Colonic mucosa (tissue), 4 donors: ENCODE measurements around the gene BAZ2A. TPM values are rescaled to one million over a fixed set of nuclear protein-coding genes. Genes with fewer than 3 reads are reported as not detected.
"Not testable (repeated sequence)": the region's sequence is repeated elsewhere in the genome, so short reads cannot be mapped to it uniquely, and the experiment has no call there.

ENCODE experiments used
- DNase-seq: peaks from one replicate; pipeline ENCODE4 v3.0.0-alpha.2; 2020
- H3K27ac ChIP-seq: fragments of 200-600 bp; one replicate; pipeline ENCODE4 v1.8.0; 2021
- H3K27me3 ChIP-seq: fragments of 200-600 bp; one replicate; pipeline ENCODE4 v1.8.0; 2021
- H3K36me3 ChIP-seq: fragments of 200-600 bp; one replicate; pipeline ENCODE4 v1.8.0; 2021
- H3K4me1 ChIP-seq: fragments of 200-600 bp; one replicate; pipeline ENCODE4 v1.8.0; 2021; ENCODE audit warnings: mild to moderate bottlenecking
- H3K4me3 ChIP-seq: fragments of 200-600 bp; one replicate; pipeline ENCODE4 v1.8.0; 2021
- H3K9ac ChIP-seq, 2 donors: one replicate each; pipeline ENCODE4 v1.7.0; 2013; ENCODE audit warnings: control low read depth in 2 of 2, low read depth in 2 of 2, low read length in 2 of 2
- H3K9me3 ChIP-seq: fragments of 200-600 bp; one replicate; pipeline ENCODE4 v1.8.0; 2021
- intact Hi-C: fragments of 100-400 bp; cut with DNase I; formaldehyde crosslinking; loops from one replicate; pipeline ENCODE4 v1.14.1; 2022
- total RNA-seq, 2 donors: library from RNA; stranded (reverse); fragmentation: NEBNext Ultra II Directional in 1 of 2; extraction: Animal tissue kit (Norgen Biotek cat#: 25700) in 1 of 2; gene quantifications; one replicate each; pipeline ENCODE4 v1.2.1, GENCODE V29; 2021
- TF ChIP-seq, protein P1 (sequence below): fragments of 200-600 bp; IDR thresholded peaks from one replicate; pipeline ENCODE4 v1.8.0; 2022; ENCODE audit warnings: antibody characterized with exemption, mild to moderate bottlenecking
- donor health status: healthy.
- donor health status: DM: no; HTN: no; CAD: no.
- donor health status: DM: no; HTN: no; CAD: no.

BAZ2A gene
- total RNA-seq, 2 donors from 2014 or later, result 85.8 to 99.2 TPM

DNA sequence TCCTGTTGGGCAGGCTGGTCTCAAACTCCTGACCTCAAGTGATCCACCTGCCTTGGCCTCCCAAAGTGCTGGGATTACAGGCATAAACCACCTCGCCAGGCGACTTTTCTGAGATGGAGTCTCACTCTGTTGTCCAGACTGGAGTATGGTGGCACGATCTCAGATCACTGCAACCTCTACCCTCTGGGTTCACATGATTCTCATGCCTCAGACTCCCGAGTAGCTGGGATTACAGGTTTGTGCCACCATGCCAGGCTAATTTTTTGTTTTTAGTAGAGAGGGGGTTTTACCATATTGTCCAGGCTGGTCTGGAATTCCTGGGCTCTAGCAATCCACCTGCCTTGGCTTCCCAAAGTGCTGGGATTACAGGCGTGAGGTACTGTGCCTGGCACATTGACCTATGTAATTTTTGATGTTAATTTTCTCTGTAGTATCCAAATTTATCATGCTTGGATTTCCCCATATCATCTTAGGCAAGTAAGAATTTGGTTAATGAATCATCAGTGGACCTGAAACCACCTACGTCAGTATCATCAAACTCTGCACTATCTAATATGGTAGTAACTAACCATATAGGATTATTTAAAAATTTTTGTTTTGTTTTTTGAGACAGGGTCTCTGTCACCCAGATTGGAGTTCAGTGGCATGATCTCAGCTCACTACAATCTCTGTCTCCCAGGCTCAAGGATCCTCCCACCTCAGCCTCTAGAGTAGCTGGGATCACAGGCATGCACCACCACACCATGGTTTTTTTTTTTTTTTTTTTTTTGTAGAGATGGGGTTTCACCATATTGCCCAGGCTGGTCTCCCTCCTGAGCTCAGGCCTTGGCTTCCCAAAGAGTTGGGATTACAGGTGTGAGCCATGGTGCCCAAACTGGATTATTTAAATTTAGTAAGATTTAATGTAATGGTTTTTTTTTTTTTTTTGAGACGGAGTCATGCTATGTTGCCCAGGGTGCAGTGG lies 27.6 kb upstream of the BAZ2A start:
- Histone ChIP-seq H3K36me3 (no peaks in the 10 kb centered on the region), H3K4me3 (no peak overlapping the region), H3K27ac (no peak overlapping the region), H3K4me1 (no peaks in the 10 kb centered on the region), H3K9ac (no peak overlapping the region), H3K27me3 (no peaks in the 10 kb centered on the region), H3K9me3 (no peaks in the 10 kb centered on the region)
- TF ChIP-seq, protein P1, sequence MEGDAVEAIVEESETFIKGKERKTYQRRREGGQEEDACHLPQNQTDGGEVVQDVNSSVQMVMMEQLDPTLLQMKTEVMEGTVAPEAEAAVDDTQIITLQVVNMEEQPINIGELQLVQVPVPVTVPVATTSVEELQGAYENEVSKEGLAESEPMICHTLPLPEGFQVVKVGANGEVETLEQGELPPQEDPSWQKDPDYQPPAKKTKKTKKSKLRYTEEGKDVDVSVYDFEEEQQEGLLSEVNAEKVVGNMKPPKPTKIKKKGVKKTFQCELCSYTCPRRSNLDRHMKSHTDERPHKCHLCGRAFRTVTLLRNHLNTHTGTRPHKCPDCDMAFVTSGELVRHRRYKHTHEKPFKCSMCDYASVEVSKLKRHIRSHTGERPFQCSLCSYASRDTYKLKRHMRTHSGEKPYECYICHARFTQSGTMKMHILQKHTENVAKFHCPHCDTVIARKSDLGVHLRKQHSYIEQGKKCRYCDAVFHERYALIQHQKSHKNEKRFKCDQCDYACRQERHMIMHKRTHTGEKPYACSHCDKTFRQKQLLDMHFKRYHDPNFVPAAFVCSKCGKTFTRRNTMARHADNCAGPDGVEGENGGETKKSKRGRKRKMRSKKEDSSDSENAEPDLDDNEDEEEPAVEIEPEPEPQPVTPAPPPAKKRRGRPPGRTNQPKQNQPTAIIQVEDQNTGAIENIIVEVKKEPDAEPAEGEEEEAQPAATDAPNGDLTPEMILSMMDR, result no peak
- DNase-seq, result no peak
- intact Hi-C loops, result no loop called here

DNA sequence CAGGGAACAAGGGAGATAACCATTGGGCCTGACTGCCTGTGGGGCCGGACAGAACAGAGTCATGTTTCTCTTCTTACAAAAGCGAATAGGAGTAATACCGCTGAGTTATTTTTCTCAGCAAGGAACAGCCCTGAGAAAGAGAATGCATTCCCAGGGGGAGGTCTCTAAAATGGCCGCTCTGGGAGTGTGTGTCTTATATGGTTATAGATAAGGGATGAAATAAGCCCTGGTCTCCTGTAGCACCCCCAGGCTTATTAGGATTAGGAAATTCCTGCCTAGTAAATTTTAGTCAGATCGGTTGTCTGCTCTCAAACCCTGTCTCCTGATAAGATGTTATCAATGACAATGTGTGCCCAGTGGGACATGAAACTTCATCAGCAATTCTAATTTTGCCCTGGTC lies 23.7 kb upstream of the BAZ2A start:
- DNase-seq, H3K9me3 ChIP-seq, H3K36me3 ChIP-seq, H3K27me3 ChIP-seq, intact Hi-C loops, H3K4me3 ChIP-seq, H3K4me1 ChIP-seq, H3K27ac ChIP-seq, H3K9ac ChIP-seq: not testable (repeated sequence)

DNA sequence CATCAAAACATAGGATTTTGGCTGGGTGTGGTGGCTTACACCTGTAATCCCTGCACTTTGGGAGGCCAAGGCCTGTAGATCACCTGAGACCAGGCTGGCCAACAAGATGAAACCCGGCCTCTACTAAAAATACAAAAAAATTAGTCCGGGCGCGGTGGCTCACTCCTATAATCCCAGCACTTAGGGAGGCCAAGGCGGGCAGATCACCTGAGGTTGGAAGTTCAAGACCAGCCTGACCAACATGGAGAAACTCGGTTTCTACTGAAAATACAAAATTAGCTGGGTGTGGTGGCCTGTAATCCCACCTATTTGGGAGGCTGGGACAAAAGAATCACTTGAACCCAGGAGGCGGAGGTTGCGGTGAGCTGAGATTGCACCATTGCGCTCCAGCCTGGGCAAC lies 17.9 kb upstream of the BAZ2A start:
- DNase-seq, H3K4me1 ChIP-seq, H3K27me3 ChIP-seq, H3K36me3 ChIP-seq, H3K9ac ChIP-seq, H3K27ac ChIP-seq, H3K4me3 ChIP-seq, H3K9me3 ChIP-seq: not testable (repeated sequence)
- intact Hi-C loops, result loop anchor here (10.0 kb wide), 1 partner anchor 77 kb away; the partner anchor contains the start of gene NACA

DNA sequence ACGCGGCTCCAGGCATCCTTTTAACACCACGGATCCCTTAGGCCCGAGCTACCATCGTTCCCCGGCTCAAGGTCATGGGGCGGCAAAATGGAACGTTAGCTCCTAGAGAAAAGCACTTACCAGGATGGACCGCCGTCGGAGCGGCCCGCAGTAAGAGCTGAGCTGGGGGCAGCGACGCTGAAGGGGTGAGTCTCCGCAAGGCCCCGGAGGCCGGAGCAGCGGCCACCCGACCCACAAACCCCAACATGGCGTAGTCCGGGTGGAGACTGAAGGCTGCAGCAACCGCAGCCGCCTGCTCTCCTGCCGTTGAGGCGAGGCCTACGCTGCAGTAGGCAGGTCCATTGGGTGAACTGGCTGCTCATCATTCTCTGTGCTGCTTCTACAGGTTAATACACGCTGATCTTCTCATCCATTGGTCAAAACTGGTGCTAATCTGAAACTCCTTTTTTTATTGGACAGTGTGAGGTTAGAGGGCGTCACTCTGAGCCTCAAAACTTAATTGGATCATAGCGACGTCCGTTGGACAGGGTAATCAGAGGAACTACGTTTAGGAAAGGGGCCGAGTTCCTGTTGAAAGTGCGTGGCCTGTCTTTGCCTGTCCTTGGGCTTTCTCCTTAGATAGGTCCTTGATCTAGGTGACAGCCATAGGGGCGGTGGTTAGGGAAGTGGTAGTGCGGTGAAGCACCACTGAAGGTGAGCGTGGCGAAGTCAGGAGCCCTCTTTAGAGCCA lies 15.8 kb upstream of the BAZ2A start, which contains the start of gene ATP5F1B:
ATP5F1B (minus strand) TSS at position 268 of the 730 bp plus-strand sequence; CDS start at position 247, 21 bp downstream.
- Histone ChIP-seq H3K9me3 (no peaks in the 10 kb centered on the region), H3K4me1 (peaks cover 8% of the 10 kb centered on the region), H3K27ac (peak within 1 kb of the TSS; percentile 91), H3K27me3 (no peaks in the 10 kb centered on the region), H3K9ac (peak within 1 kb of the TSS; percentile 96 to 100), H3K4me3 (peak within 1 kb of the TSS; percentile 89), H3K36me3 (peaks cover 6% of the 10 kb centered on the region)
- peak; percentile 97 for DNase-seq
- TF ChIP-seq, protein P1, result no peak
- intact Hi-C loops, result loop anchor here (10.0 kb wide), 1 partner anchor 79 kb away; the partner anchor contains the start of gene NACA

DNA sequence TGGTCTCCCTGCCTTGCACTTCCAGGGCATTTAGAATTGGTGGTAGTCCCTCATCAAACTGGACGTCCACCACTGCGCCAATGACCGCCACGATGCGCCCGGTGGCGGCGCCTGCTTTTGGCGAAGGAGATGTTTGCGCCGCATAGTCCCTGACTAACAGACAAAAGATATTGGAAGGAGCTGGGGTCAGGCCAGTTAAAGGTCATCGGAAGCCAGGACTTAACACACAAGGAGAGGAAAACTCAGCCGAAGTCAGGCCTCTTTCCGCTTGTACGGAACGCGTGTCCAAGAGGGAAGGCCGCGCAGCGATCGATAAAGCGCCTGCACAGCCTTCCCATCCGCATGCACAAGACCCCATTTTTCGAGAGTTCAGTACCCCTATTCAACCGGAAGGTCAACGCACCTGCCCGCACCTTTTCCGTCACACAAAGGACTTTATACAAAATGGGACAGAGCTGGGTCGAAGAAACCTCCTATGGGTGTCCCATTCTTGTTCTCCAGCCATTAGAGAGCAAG lies 15.1 kb upstream of the BAZ2A start:
- Histone ChIP-seq H3K36me3 (peaks cover 6% of the 10 kb centered on the region), H3K9ac (peak overlapping the region; percentile 96 to 100), H3K27me3 (no peaks in the 10 kb centered on the region), H3K4me1 (peaks cover 8% of the 10 kb centered on the region), H3K4me3 (peak overlapping the region; percentile 89), H3K9me3 (no peaks in the 10 kb centered on the region), H3K27ac (peak overlapping the region; percentile 87)
- intact Hi-C loops, result loop anchor here (10.0 kb wide), 1 partner anchor 80 kb away; the partner anchor contains the start of gene NACA
- TF ChIP-seq, protein P1, result no peak
- no peak for DNase-seq

DNA sequence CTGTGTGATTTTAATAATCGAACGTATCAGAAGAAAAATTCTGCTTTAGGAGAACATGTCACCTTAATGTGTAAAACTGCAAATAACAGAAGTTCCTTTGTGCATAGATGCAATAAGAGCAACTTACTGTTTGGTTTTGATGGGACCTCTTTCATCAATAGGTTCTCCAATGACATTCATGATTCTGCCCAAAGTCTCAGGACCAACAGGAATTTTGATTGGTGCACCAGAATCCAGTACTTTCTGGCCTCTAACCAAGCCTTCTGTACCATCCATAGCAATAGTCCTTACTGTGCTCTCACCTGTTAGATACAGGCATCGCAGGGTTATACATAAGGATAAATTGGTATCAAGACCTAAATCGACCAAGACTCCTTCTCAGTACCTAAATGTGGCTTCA lies 14.5 kb upstream of the BAZ2A start:
- Histone ChIP-seq H3K9ac (peak overlapping the region; percentile 96 to 100), H3K4me1 (peaks cover 8% of the 10 kb centered on the region), H3K4me3 (peak overlapping the region; percentile 89), H3K27ac (peak overlapping the region; percentile 87), H3K36me3 (peaks cover 10% of the 10 kb centered on the region), H3K27me3 (no peaks in the 10 kb centered on the region), H3K9me3 (no peaks in the 10 kb centered on the region)
- TF ChIP-seq, protein P1, result no peak
- DNase-seq, result no peak
- intact Hi-C loops, result loop anchor here (10.0 kb wide), 1 partner anchor 80 kb away; the partner anchor contains the start of gene NACA
